Right lobe of liver (tissue), 6 donors: ENCODE data around the gene AGAP2. TPM values are rescaled to one million over a fixed set of nuclear protein-coding genes. Genes with fewer than 3 reads are reported as not detected.

Experiments
- ATAC-seq, 4 donors: fragments of 200-7000 bp; cut with Tn5 transposase; one replicate each; pipeline ENCODE4 v1.9.1; 2020; ENCODE audit warnings: mild to moderate bottlenecking in 4 of 4, moderate library complexity in 4 of 4
- DNase-seq, 3 donors: peaks; one replicate each; pipeline ENCODE4 v3.0.0-alpha.2; 2020
- H3K27ac ChIP-seq, 3 donors: fragments of 200-600 bp; one replicate each; pipeline ENCODE4 v1.8.0; 2022
- H3K27me3 ChIP-seq, 2 donors: fragments of 200-600 bp; one replicate each; pipeline ENCODE4 v1.8.0; 2022
- H3K36me3 ChIP-seq, 4 donors: fragments of 200-600 bp; sonication (generic) in 1 of 4; one replicate each; pipeline versions ENCODE4 v1.5.1 to v1.8.0; 2017 to 2022; ENCODE audit warnings: control low read depth in 1 of 4
- H3K4me1 ChIP-seq, 4 donors: fragments of 200-600 bp; sonication (generic) in 1 of 4; one replicate each; pipeline versions ENCODE4 v1.5.1 to v1.8.0; 2017 to 2022; ENCODE audit warnings: control low read depth in 1 of 4
- H3K4me3 ChIP-seq, 3 donors: fragments of 200-600 bp; one replicate each; pipeline ENCODE4 v1.8.0; 2022
- H3K9me3 ChIP-seq, 4 donors: fragments of 200-600 bp; sonication (generic) in 1 of 4; one replicate each; pipeline versions ENCODE4 v1.5.1 to v1.8.0; 2017 to 2022; ENCODE audit warnings: control low read depth in 1 of 4
- POLR2A ChIP-seq: fragments of 450-650 bp; IDR thresholded peaks from one replicate; pipeline ENCODE4 v1.6.1; 2017; ENCODE audit warnings: antibody characterized with exemption, mild to moderate bottlenecking
- WGBS: methylation state at CpG from one replicate; pipeline ENCODE4 v1.1.6; 2018; ENCODE audit warnings: low coverage, low lambda C conversion rate; ENCODE audit not compliant: insufficient coverage; ENCODE audit errors: missing lambda C conversion rate; 5-methylcytosine and 5-hydroxymethylcytosine counted together
- intact Hi-C, 2 donors: fragments of 100-400 bp; cut with DNase I; formaldehyde crosslinking; loops; one replicate each; pipeline versions ENCODE4 v1.11.2 to v1.14.1; 2022
- total RNA-seq, 6 experiments: library from RNA; depleted of rRNA in 2 of 6; stranded (reverse); fragments of >200 nt in 2 of 6; fragmentation: NEBNext Ultra II Directional in 3 of 6; extraction: Animal tissue kit (Norgen Biotek cat#: 25700) in 3 of 6; gene quantifications; one replicate each; pipeline versions ENCODE4 v1.1.0 to v1.2.4, GENCODE V29; 2016 to 2023
- TF ChIP-seq, protein P1 (sequence below), 4 donors: fragments of 200-600 bp in 3 of 4; fragments of 450-650 bp in 1 of 4; IDR thresholded peaks; one replicate each; pipeline versions ENCODE4 v1.5.1 to v1.8.0; 2016 to 2022; ENCODE audit warnings: antibody characterized with exemption in 4 of 4, mild to moderate bottlenecking in 2 of 4
- donor health status: DM: no; HTN: yes; CAD: no.
- donor health status: DM: no; HTN: no; CAD: no.
- donor health status: DM: no; HTN: no; CAD: no.
- donor health status: DM: no; HTN: yes; CAD: no.
- donor health status: DM: no; HTN: yes; CAD: no.

Gene AGAP2
- total RNA-seq, 6 experiments from 2014 or later = 0.26 to 0.87 (median 0.57) TPM

GRCh38 chr12:57756406-57757341 is 18.1 kb upstream of the AGAP2 start:
- intact Hi-C loops = no loop called here
- Histone ChIP-seq H3K27me3 (no peaks in the 10 kb centered on the region), H3K4me1 (peaks cover 0 to 15% (median 0%) of the 10 kb centered on the region in 4 donors), H3K4me3 (peak overlapping the region; percentile 49 to 63 (median 56)), H3K27ac (no peak overlapping the region), H3K9me3 (no peaks in the 10 kb centered on the region), H3K36me3 (no peaks in the 10 kb centered on the region)
- DNase-seq (peak in 1 of 3 donors; percentile 52), ATAC-seq (no peak)
- WGBS = 42% methylated on average over 11 of the region's 22 CpGs
- no peak for TF ChIP-seq POLR2A
- TF ChIP-seq, protein P1, sequence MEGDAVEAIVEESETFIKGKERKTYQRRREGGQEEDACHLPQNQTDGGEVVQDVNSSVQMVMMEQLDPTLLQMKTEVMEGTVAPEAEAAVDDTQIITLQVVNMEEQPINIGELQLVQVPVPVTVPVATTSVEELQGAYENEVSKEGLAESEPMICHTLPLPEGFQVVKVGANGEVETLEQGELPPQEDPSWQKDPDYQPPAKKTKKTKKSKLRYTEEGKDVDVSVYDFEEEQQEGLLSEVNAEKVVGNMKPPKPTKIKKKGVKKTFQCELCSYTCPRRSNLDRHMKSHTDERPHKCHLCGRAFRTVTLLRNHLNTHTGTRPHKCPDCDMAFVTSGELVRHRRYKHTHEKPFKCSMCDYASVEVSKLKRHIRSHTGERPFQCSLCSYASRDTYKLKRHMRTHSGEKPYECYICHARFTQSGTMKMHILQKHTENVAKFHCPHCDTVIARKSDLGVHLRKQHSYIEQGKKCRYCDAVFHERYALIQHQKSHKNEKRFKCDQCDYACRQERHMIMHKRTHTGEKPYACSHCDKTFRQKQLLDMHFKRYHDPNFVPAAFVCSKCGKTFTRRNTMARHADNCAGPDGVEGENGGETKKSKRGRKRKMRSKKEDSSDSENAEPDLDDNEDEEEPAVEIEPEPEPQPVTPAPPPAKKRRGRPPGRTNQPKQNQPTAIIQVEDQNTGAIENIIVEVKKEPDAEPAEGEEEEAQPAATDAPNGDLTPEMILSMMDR (IDR thresholded peaks at IDR 0.05) = peak; percentile 27 to 57 (median 49)

DNA sequence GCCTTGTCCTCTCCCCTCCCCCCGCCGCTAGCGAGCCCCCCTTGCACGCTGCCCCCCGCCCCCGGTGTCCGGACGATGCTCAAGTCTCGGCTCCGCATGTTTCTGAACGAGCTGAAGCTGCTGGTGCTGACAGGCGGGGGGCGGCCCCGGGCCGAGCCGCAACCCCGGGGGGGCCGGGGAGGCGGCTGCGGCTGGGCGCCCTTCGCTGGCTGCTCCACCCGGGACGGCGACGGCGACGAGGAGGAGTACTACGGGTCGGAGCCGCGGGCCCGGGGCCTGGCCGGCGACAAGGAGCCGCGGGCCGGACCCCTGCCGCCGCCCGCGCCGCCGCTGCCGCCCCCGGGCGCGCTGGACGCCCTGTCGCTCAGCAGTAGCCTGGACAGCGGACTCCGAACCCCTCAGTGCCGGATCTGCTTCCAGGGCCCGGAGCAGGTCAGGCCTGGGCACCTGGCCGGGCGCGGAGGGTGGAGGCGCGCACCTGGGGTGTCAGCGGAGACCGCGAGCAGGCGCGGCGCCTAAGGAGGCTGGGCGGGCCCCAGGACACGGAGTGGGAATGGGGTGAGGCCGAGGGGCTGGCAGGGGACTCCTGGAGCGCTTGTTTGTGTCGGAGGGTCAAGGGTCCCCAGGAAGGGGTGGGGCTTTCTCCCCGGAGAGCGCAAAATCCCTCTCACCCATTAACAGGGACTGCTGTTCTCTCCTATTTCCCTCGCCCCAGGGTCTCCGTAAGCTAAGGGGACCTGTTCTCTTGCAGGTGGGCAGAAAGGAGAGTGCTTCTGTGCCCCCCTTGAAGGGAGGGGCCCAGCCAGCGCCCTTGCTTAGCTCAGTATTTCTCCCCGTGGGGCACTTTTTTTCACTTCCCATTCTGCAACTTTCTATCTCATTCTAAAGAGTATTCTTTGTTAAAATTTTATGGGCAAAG is 17.2 kb upstream of the AGAP2 start:
- ATAC-seq = peak; percentile 1 to 8 (median 2)
- peak; percentile 24 for TF ChIP-seq POLR2A
- TF ChIP-seq, protein P1 (IDR thresholded peaks at IDR 0.05) = no peak
- WGBS = 1% methylated on average over 7 of the region's 76 CpGs
- Histone ChIP-seq H3K4me3 (peak overlapping the region; percentile 49 to 63 (median 56)), H3K4me1 (peaks cover 0 to 15% (median 3%) of the 10 kb centered on the region in 4 donors), H3K27ac (no peak overlapping the region), H3K36me3 (no peaks in the 10 kb centered on the region), H3K9me3 (no peaks in the 10 kb centered on the region), H3K27me3 (no peaks in the 10 kb centered on the region)
- DNase-seq = peak in 2 of 3 donors; percentile 57 to 67
- intact Hi-C loops = no loop called here

DNA sequence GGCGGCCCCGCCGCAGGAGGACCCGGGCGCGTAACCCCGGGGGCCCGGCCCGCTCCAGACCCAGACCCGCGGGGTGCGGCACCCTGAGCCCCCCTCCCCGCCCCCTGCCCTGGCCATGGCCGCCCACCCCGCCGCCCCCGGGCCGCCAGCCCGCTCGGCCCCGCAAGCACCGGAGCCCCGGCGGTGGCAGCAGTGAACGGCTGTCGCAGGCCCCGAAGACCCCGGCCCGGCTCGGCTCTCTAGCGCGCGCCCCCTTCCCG is 16.6 kb upstream of the AGAP2 start:
- no peak for ATAC-seq
- Histone ChIP-seq H3K27me3 (no peaks in the 10 kb centered on the region), H3K36me3 (no peaks in the 10 kb centered on the region), H3K4me3 (peak overlapping the region; percentile 49 to 63 (median 56)), H3K4me1 (peaks cover 0 to 15% (median 3%) of the 10 kb centered on the region in 4 donors), H3K27ac (no peak overlapping the region), H3K9me3 (no peaks in the 10 kb centered on the region)
- TF ChIP-seq POLR2A = no peak
- TF ChIP-seq, protein P1 (IDR thresholded peaks at IDR 0.05) = no peak
- WGBS = no CpG with 5 or more reads among the region's 34 CpGs
- intact Hi-C loops = no loop called here
- no peak for DNase-seq

- DNase-seq = peak; percentile 67 to 74 (median 69)
- peaks cover 0 to 15% (median 3%) of the 10 kb centered on the region in 4 donors for H3K4me1 ChIP-seq
- no peak within 1 kb of the TSS for H3K27ac ChIP-seq
- intact Hi-C loops = no loop called here
- no peak for TF ChIP-seq POLR2A
- TF ChIP-seq, protein P1 (IDR thresholded peaks at IDR 0.05) = no peak
- ATAC-seq = peak in 3 of 4 donors; percentile 1 to 11 (median 10)
- no peaks in the 10 kb centered on the region for H3K9me3 ChIP-seq
- H3K27me3 ChIP-seq = no peaks in the 10 kb centered on the region
- no peaks in the 10 kb centered on the region for H3K36me3 ChIP-seq
- WGBS = under 1% methylated on average over 23 of the region's 41 CpGs
- H3K4me3 ChIP-seq = peak within 1 kb of the TSS; percentile 49 to 63 (median 56)
Observed at GRCh38 chr12:57754411-57755193, 16.1 kb upstream of the AGAP2 start, which contains the start of gene MARCHF9. TSS of gene MARCHF9 (plus strand) at chr12:57755103. CDS start at chr12:57755529, 426 bp downstream.
